DND-41 (cell line): ENCODE data around the gene SMARCAL1.

Experiments
- EZH2 ChIP-seq: IDR thresholded peaks from 3 replicates; pipeline ENCODE4 v1.6.1; 2012; ENCODE audit warnings: borderline replicate concordance, low read depth, mild to moderate bottlenecking, moderate library complexity, low read length, inconsistent platforms; ENCODE audit not compliant: severe bottlenecking
- TF ChIP-seq, protein P1 (sequence below): IDR thresholded peaks from 2 replicates; pipeline ENCODE4 v1.5.1; 2012; ENCODE audit warnings: borderline replicate concordance, low read length, moderate library complexity, mild to moderate bottlenecking; ENCODE audit not compliant: poor library complexity, severe bottlenecking; ENCODE audit errors: extremely low read depth

DNA sequence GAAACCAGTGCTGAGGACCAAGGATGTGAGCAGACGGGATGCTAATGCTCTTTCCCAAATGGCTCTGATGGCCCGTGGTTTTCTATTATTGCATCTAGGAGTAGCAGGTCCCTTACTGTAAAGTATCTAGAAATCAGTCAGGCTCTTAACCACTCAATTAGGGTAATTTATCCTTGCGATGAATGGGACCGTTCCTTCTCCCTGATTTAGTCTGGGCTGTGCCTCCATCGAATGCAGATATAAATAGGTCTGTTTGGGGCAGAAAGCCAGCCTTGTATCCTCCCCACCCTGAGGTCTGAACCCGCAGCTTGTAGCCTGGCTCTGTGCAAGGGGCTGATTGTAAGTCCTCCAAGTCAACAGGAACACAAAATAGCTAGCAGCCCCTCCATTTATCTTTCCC is 9.5 kb upstream of the SMARCAL1 start:
- TF ChIP-seq, protein P1, sequence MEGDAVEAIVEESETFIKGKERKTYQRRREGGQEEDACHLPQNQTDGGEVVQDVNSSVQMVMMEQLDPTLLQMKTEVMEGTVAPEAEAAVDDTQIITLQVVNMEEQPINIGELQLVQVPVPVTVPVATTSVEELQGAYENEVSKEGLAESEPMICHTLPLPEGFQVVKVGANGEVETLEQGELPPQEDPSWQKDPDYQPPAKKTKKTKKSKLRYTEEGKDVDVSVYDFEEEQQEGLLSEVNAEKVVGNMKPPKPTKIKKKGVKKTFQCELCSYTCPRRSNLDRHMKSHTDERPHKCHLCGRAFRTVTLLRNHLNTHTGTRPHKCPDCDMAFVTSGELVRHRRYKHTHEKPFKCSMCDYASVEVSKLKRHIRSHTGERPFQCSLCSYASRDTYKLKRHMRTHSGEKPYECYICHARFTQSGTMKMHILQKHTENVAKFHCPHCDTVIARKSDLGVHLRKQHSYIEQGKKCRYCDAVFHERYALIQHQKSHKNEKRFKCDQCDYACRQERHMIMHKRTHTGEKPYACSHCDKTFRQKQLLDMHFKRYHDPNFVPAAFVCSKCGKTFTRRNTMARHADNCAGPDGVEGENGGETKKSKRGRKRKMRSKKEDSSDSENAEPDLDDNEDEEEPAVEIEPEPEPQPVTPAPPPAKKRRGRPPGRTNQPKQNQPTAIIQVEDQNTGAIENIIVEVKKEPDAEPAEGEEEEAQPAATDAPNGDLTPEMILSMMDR = no peak
- no peak for TF ChIP-seq EZH2
